Measurements from ENCODE around the gene PAX2. TPM values are rescaled to one million over a fixed set of nuclear protein-coding genes. Genes with fewer than 3 reads are reported as not detected.

The PAX2 gene
- not detected in 2 replicates for total RNA-seq

DNA sequence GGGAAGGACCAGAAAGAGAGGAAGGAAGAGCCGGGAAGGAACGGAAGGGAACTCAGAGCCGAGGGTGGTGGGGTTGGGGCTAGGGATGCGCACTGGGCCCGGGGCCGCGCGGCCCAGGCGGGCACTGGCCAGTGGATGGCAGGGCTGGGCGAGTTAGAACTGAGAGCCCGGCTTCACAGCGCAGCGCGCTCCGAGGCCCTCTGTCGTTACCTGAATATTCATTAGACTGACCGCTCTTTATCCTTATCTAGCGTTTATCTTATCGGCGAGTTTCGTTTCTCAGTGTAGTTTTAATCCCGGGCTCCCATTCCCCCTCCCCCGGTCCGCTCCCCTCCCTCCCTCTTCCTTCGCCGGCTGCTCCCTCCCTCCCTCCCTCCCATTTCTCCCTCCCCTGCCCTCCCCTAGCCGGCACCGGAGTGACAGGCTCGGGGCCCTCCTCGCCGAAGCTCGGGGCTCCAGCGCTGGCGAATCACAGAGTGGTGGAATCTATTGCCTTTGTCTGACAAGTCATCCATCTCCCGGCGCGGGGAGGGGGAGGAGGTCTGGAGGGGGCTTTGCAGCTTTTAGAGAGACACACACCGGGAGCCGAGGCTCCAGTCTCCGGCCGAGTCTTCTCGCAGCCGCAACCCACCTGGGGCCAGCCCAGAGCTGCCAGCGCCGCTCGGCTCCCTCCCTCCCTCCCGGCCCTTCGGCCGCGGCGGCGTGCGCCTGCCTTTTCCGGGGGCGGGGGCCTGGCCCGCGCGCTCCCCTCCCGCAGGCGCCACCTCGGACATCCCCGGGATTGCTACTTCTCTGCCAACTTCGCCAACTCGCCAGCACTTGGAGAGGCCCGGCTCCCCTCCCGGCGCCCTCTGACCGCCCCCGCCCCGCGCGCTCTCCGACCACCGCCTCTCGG lies at the start of gene PAX2:
PAX2 (plus strand) TSS at position 596 of the 895 bp plus-strand sequence. CDS start 679 bp downstream, outside the sequence.

Other genes starting within 250 kb of the PAX2 start
- gene SEC31B, start 225.7 kb upstream of the PAX2 start, total RNA-seq, result 2.0 and 4.1 TPM in 2 replicates
- gene NDUFB8, start 215.7 kb upstream of the PAX2 start, total RNA-seq, result 118 and 214 TPM in 2 replicates
- 4.7 and 7.6 TPM in 2 replicates for gene HIF1AN, start 209.6 kb upstream of the PAX2 start, total RNA-seq
- 8.6 and 13.9 TPM in 2 replicates for gene SLF2, start 167.4 kb downstream of the PAX2 start, total RNA-seq
- gene SEMA4G, start 223.9 kb downstream of the PAX2 start, total RNA-seq, result 1.4 and 2.3 TPM in 2 replicates
- gene MRPL43, start 241.9 kb downstream of the PAX2 start, total RNA-seq, result 81.3 and 95.6 TPM in 2 replicates
- gene TWNK, start 242.0 kb downstream of the PAX2 start, total RNA-seq, result 5.7 and 16.5 TPM in 2 replicates

All from pericardium fibroblast (primary cell).